Left lung (tissue), 10 donors: ENCODE results near the gene CNTN5. TPM values are rescaled to one million over a fixed set of nuclear protein-coding genes. Genes with fewer than 3 reads are reported as not detected.

Experiments
- ATAC-seq: fragments of 200-7000 bp; cut with Tn5 transposase; one replicate; pipeline ENCODE4 v1.9.1; 2020; ENCODE audit warnings: moderate library complexity
- DNase-seq, 4 donors: peaks; one replicate each; pipeline ENCODE4 v3.0.0-alpha.2; 2013 to 2020
- H3K27ac ChIP-seq, 2 donors: fragments of 200-600 bp; sonication (generic) in 1 of 2; one replicate each; pipeline versions ENCODE4 v1.5.0 to v1.8.0; 2020 to 2021
- H3K27me3 ChIP-seq, 2 donors: fragments of 200-600 bp; sonication (generic) in 1 of 2; one replicate each; pipeline versions ENCODE4 v1.5.0 to v1.8.0; 2020 to 2021
- H3K36me3 ChIP-seq, 2 donors: fragments of 200-600 bp; sonication (generic) in 1 of 2; one replicate each; pipeline versions ENCODE4 v1.5.0 to v1.8.0; 2020 to 2021
- H3K4me1 ChIP-seq, 2 donors: fragments of 200-600 bp; one replicate each; pipeline ENCODE4 v1.8.0; 2021
- H3K4me3 ChIP-seq, 2 donors: fragments of 200-600 bp; sonication (generic) in 1 of 2; one replicate each; pipeline versions ENCODE4 v1.5.0 to v1.8.0; 2020 to 2021; ENCODE audit warnings: mild to moderate bottlenecking in 1 of 2
- H3K9me3 ChIP-seq, 2 donors: fragments of 200-600 bp; sonication (generic) in 1 of 2; one replicate each; pipeline versions ENCODE4 v1.5.0 to v1.8.0; 2020 to 2021
- CTCF ChIP-seq, 2 donors: fragments of 200-600 bp; sonication (generic) in 1 of 2; IDR thresholded peaks; one replicate each; pipeline versions ENCODE4 v1.5.0 to v1.8.0; 2021; ENCODE audit warnings: antibody characterized with exemption in 2 of 2
- intact Hi-C, 2 donors: fragments of 100-400 bp; cut with DNase I; formaldehyde crosslinking; loops; one replicate each; pipeline versions ENCODE4 v1.11.2 to v1.14.2; 2022
- polyA plus RNA-seq, 6 donors: library from polyadenylated mRNA; unstranded; fragments of 120-200 nt; gene quantifications; one replicate each; pipeline ENCODE4 v1.2.1, GENCODE V29; 2013; ENCODE audit not compliant: insufficient read length in 6 of 6
- total RNA-seq, 2 donors: library from RNA; stranded (reverse); fragmentation: NEBNext Ultra II Directional; extraction: Animal tissue kit (Norgen Biotek cat#: 25700); gene quantifications; one replicate each; pipeline ENCODE4 v1.2.1, GENCODE V29; 2021
- donor health status: DM: no; HTN: yes; CAD: no.
- donor health status: DM: no; HTN: no; CAD: no.

CNTN5 gene
- total and polyA plus RNA-seq, 8 donors = 0.08 to 0.34 (median 0.24) TPM; not detected in 1

DNA sequence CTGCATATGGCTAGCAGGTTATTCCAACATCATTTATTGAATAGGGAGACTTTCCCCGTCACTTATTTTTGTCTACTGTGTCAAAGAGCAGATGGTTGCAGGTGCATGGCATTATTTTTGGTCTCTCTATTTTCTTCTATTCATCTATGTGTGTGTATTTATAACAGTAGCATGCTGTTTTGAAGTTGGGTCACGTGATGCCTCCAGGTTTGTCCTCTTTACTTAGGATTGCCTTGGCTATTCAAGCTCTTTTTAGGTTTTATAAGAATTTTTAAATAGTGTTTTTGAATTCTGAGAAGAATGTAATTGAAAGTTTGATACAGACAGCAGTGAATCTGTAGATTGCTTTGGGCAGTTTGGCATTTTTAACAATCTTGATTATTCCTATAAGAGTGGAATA, 770.6 kb downstream of the CNTN5 start:
- Histone ChIP-seq H3K9me3 (peaks cover 0 to 6% of the 10 kb centered on the region in 2 donors), H3K27ac (no peak overlapping the region), H3K4me3 (no peak overlapping the region), H3K4me1 (no peaks in the 10 kb centered on the region), H3K36me3 (no peaks in the 10 kb centered on the region), H3K27me3 (no peaks in the 10 kb centered on the region)
- ATAC-seq (no peak), DNase-seq (no peak)
- TF ChIP-seq CTCF (IDR thresholded peaks at IDR 0.05) = no peak
- intact Hi-C loops = no loop called here

- Histone ChIP-seq H3K27ac (no peak overlapping the region), H3K4me3 (no peak overlapping the region), H3K9me3 (peaks cover 0 to 4% of the 10 kb centered on the region in 2 donors), H3K36me3 (no peaks in the 10 kb centered on the region), H3K4me1 (no peaks in the 10 kb centered on the region), H3K27me3 (no peaks in the 10 kb centered on the region)
- ATAC-seq (no peak), DNase-seq (no peak)
- no peak for TF ChIP-seq CTCF (IDR thresholded peaks at IDR 0.05)
- intact Hi-C loops = no loop called here
Observed at GRCh38 chr11:99795999-99796398, 775.2 kb downstream of the CNTN5 start.

GRCh38 chr11:99803501-99803900, 782.8 kb downstream of the CNTN5 start:
- no peak overlapping the region for H3K27ac ChIP-seq
- intact Hi-C loops = no loop called here
- peaks cover 0 to 3% of the 10 kb centered on the region in 2 donors for H3K9me3 ChIP-seq
- H3K4me3 ChIP-seq = no peak overlapping the region
- TF ChIP-seq CTCF (IDR thresholded peaks at IDR 0.05) = no peak
- no peak for ATAC-seq
- H3K36me3 ChIP-seq = no peaks in the 10 kb centered on the region
- H3K4me1 ChIP-seq = no peaks in the 10 kb centered on the region
- H3K27me3 ChIP-seq = no peaks in the 10 kb centered on the region
- DNase-seq = no peak

DNA sequence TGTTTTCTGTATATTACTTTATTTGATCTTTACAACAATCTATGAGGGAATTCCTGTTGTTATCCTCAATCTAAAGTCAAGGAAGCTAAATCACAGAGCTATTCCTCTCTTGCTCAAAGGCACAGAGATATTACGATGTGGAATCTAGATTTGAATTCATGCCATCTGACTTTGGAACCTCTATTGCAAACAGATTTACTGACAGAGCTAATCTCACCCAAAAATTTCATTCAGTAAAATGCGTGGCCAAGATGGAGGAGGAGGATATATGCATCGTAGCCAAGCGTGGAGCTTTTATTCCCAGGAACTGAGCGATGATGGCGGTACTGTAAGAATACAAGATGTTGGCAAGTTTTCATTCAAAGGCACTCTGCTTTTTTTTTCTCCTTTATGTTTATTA, 791.8 kb downstream of the CNTN5 start:
- no peak for DNase-seq
- H3K4me3 ChIP-seq = no peak overlapping the region
- H3K9me3 ChIP-seq = peaks cover 0 to 6% of the 10 kb centered on the region in 2 donors
- ATAC-seq = no peak
- TF ChIP-seq CTCF (IDR thresholded peaks at IDR 0.05) = no peak
- H3K36me3 ChIP-seq = no peaks in the 10 kb centered on the region
- H3K27ac ChIP-seq = no peak overlapping the region
- no peaks in the 10 kb centered on the region for H3K4me1 ChIP-seq
- no peaks in the 10 kb centered on the region for H3K27me3 ChIP-seq
- intact Hi-C loops = no loop called here

DNA sequence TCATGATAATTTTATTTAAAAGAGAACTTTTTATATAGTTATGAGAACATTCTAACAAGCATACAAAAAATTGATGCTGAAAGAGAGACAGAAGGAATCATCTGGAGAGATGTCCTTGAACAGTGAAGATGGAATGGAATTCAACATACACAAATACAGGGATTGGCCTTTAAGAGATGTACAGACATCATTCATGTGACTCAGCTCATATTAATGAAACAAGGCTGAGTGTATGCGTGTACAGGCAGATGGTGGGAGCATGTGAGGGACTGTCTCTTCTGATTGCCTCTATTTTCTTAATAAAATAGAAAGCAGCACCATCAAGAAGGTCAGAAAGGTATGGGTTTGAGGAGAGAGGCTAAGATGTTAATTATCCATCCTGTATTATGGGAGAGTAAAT, 793.3 kb downstream of the CNTN5 start:
- Histone ChIP-seq H3K4me1 (no peaks in the 10 kb centered on the region), H3K9me3 (peaks cover 0 to 6% of the 10 kb centered on the region in 2 donors), H3K36me3 (no peaks in the 10 kb centered on the region), H3K27ac (no peak overlapping the region), H3K4me3 (no peak overlapping the region), H3K27me3 (no peaks in the 10 kb centered on the region)
- DNase-seq = no peak
- no peak for ATAC-seq
- intact Hi-C loops = no loop called here
- TF ChIP-seq CTCF (IDR thresholded peaks at IDR 0.05) = no peak
